SKM-1 treated with dmso at 0.1 percent for 144 hours (cell line): ENCODE results near the gene TMEM121.
"Not testable (repeated sequence)": the region's sequence is repeated elsewhere in the genome, so short reads cannot be mapped to it uniquely, and the experiment has no call there.

Experiments
- DNase-seq: peaks from one replicate; lab custom pipeline; 2025; ENCODE audit not compliant: unreplicated experiment; lab: John Stamatoyannopoulos, UW

The TMEM121 gene

GRCh38 chr14:105568140-105568843, 41.9 kb downstream of the TMEM121 start:
- DNase-seq, result not testable (repeated sequence)

DNA sequence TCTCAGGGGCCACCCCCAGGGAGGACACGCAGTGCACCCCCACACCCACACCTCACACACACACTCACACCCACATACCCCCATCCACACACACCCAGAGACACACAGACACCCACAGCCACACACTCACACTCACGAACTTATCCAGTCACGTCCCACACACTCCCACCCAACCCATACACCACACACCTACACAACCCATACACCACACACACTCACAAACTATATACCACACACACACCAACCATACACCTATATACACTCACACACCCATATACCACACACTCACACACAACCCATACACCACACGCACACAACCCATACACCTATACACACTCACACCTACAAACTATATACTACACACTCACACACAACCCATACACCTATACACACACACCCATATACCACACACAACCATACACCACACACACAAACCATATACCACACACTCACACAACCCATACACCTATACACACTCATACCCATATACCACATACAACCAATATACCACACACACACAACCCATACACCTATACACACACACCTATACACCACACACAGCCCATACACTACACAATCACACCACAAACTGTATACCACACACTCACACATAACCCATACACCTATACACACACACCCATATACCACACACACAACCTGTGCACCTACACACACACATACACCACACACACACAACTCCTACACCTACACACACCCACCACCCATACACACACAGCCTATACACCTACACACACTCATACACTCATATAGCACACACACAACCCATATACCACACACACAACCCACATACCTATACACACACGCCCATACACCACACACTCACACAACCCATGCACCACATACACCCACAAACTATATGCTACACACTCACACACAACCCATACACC, 42.7 kb downstream of the TMEM121 start:
- no peak for DNase-seq

DNA sequence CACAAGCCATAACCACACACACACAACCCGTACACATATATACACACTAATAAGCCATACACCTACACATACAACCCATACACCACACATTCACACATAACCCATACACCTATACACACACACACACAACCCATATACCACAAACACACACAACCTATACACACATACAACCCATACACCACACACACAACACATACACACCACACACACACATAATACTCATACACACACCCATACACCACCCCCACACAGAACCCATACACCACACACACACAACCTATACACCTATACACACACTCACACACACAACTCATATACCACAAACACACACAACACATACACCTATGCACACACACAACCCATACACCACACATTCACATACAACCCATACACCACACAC, 44.1 kb downstream of the TMEM121 start:
- no peak for DNase-seq

DNA sequence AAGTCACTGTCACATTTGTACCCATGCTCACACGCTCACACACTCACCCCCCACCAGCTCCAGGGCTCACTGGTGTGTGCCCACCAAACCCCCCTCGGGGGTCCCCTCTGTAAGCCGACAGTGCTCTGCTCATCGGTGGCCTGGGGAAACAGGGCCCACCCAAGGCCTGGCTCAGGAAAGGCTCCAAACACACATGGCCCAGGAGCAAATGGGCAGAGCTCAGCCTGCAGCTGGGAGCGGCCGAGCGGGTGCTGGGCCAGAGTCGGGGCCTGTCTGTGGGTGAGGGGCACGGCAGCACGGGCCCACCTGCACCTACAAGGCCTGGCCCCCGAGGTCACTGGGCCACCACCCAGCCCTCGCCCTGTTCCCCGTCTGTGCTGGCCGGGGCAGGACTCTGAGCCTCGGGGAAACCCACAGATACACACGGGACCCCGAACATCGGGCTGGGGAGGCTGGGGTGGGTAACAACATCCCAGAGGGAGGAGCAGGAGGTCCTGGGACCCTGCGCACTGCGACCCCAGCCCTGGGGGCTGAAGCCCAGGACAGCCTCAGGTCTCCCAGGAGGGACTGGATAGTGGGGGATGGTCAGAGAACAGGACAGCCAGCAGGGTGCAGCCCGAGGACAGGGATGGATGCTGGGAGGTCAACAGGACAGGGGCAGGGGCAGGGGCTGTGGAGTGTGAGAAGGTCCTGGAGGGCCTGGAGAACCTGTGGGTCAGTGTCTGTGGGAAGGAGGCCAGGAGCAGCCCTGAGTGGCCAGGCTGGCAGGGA, 45.0 kb downstream of the TMEM121 start:
- DNase-seq, result not testable (repeated sequence)

DNA sequence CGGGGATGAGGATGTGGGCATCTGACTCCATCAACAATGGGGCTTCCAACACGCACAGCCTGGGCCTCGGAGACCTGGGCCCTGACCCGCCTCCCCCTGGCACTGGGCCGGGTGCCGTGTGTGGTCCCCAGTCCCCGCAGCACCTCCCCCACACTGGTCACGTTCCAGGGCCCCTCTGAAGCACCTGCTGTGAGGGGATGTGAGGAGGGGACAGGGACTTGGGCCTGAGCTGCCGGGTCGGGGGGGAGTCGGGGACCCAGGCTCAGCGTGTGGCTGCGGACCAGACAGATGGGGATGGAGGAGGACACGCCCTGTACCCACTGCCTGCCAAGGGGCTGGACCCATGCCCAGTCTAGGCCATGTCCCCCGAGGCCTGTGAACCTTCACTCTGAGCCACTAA, 45.7 kb downstream of the TMEM121 start:
- not testable (repeated sequence) for DNase-seq

DNA sequence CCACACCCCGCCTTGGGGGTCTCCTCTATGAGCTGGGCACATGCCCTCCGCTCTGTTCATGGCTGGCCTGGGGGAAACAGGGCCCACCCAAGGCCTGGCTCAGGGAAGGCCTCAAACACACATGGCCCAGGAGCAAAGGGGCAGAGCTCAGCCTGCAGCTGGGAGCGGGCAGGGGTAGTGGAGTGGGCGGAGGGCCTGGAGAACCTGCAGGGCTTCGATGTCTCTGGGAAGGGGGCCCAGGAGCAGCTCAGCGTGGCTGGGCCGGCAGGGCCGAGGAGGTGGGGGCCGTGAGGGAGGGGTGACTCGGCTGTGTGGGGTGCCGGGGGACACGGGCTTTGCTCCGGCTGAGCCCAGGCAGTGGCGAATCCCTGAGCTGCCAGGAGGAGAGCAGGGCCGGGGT, 47.5 kb downstream of the TMEM121 start:
- DNase-seq, result not testable (repeated sequence)

DNA sequence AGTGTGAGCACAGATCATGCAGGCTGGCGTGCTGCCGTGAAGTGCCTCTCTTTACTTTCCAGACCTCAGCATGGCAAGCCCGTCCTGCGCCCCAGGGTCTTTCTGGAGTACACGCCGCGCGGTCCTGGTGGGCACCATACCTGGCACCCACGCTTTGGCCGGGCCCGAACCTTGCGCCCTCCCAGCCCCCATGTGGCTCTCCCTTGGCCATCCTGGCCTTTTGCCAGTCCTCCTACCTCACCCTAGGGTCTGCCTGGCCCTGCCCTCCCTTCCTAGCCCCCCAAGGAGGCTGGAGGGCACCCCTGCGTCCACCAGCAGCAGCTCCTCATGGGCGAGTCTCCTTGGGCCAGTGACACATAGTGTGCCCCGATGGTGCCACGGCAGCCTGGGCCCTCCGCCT, 48.0 kb downstream of the TMEM121 start:
- not testable (repeated sequence) for DNase-seq

GRCh38 chr14:105575016-105575700, 48.8 kb downstream of the TMEM121 start:
- DNase-seq, result not testable (repeated sequence)

- no peak for DNase-seq
Observed at GRCh38 chr14:105576525-105577088, 50.2 kb downstream of the TMEM121 start.

DNA sequence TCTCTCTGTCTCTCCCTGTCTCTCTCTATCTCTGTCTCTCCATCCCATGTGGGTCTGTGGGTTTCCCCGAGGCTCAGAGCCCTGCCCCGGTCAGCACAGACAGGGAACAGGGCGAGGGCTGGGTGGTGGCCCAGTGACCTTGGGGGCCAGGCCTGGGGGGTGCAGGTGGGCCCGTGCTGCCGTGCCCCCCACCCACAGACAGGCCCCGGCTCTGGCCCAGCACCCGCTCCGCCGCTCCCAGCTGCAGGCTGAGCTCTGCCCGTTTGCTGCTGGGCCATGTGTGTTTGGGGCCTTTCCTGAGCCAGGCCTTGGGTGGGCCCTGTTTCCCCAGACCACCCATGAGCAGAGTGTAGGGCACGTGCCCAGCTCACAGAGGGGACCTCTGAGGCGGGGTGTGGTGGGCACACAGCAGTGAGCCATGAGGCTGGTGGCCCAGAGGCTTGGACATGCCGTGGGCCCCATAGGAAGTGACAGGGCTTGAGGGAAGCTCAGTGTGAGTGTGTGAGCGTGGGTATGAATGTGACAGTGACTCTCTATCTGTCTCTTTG, 51.0 kb downstream of the TMEM121 start:
- no peak for DNase-seq

DNA sequence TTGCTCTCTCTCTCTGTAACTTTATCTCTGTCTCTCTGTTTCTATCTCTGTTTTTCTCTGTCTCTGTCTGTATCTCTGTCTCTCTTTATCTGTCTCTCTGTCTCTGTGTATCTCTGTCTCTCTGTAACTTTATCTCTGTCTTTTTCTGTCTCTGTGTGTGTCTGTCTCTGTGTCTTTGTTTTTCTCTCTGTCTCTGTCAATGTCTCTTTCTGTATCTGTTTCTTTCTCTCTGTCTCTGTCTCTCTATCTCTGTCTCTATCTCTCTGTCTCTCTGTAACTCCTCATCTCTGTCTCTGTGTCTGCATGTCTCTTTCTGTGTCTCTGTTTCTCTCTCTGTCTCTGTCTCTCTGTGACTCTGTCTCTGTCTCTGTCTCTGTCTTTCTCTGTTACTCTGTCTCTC, 51.7 kb downstream of the TMEM121 start:
- DNase-seq, result no peak

DNA sequence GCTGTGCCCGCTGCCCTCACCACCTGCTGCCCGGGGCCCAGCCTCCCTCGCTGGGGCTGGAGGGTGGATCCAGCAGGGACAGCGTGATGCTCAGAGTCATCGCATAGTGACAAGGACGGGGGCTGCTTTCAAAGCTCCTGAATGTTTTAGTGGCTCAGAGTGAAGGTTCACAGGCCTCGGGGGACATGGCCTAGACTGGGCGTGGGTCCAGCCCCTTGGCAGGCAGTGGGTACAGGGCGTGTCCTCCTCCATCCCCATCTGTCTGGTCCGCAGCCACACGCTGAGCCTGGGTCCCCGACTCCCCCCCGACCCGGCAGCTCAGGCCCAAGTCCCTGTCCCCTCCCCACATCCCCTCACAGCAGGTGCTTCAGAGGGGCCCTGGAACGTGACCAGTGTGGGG, 52.8 kb downstream of the TMEM121 start:
- not testable (repeated sequence) for DNase-seq
